Pons (tissue), 1 donor: ENCODE data around the gene CEP131.

Experiments used
- DNase-seq: peaks from one replicate; pipeline ENCODE4 v3.0.0-alpha.2; 2016; ENCODE audit warnings: low spot score

Gene CEP131

DNA sequence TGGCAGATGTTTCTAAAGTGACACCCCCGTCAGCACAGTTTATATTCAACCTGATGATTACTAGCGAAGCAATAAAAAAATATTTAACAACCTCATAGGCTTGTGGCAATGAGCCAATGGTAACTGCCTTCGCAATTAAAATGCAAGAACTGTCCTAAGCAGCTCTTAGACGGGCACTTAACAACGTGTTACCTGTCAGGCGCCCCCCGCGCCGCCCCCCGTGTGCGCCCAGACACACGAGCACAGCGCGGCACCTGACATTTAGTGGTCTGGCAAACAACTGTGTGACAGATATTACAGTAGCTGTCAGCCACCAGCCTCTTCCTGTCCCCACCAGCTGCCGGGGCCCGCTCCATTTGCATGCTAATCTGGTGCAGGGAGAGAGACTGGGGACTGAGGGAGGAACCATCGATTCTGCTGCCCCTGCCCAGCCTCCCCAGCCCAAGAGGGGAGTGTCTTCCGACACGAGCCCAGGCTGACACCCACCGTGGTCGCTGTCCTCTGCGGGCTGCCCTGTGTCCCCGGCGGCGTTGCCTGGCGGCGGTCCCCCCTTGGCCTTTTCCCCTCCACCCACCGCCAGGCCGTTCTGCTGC, 29.0 kb upstream of the CEP131 start:
- DNase-seq = no peak

DNA sequence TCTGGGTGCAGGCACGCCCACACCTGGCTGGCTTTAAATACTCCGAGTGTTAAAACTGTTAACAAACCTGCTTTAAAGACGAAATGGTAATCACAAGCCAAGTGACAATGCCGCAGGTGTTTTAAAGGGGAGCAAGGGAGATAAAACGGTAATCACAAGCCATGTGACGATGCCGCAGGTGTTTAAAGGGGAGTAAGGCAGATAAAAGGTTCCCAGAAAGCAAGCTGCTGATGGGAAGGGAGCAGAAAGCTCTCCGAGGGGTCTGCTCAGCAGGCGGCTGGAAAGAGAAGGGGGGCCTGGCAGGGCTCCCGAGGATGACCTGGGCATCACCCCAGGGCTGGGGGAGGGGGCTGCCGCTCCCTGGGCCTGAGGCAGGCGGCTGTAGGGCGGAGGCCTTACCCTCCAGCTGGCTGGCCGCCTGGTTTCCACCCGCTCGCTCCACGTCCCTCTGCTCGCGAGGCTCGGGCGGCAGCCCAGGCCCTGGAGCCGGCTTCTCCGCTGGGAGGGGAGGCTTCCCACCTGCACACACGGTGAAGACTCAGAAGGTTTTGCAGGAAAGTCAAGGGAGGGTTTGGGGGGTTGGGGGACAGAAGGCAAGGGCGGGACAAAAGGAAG, 28.4 kb upstream of the CEP131 start:
- DNase-seq = no peak

DNA sequence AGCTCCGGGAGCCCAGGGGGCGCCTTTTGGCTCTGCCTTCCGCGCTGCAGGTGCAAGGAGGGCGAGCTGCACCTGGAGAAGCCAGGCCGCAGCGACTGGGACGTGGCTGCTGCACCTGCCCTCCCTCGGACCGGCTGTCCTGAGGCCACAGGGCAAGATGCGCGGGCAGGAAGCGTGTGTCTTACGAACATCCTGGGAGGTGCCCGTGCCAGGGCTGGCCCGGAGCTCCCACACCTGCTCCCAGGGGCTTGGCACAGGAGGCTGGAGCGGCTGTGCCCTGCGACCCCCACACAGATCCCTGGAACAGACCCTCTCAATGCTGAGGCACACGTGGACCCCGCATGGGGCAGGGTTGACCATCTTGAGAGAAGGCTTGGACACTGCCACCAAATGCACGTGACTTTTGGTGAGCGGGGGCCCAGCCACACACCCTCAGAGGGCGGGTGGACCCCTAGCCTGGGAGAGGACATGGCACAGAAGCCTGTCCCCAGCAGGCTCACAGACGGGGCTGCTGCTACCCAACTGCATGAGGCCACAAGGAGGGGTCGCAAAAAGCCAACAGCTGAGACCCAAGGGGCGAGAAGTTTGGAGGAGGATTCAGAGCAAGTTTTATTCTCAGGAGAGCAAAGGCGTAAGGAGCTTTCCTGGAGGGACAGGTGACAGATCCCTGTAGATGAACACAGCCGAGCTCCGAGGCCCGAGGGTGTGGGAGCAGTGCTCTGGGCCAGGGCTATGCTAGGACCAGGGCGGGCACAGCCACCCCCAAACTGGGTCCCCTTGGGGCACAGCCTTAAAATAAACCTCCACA, 27.7 kb upstream of the CEP131 start:
- no peak for DNase-seq

DNA sequence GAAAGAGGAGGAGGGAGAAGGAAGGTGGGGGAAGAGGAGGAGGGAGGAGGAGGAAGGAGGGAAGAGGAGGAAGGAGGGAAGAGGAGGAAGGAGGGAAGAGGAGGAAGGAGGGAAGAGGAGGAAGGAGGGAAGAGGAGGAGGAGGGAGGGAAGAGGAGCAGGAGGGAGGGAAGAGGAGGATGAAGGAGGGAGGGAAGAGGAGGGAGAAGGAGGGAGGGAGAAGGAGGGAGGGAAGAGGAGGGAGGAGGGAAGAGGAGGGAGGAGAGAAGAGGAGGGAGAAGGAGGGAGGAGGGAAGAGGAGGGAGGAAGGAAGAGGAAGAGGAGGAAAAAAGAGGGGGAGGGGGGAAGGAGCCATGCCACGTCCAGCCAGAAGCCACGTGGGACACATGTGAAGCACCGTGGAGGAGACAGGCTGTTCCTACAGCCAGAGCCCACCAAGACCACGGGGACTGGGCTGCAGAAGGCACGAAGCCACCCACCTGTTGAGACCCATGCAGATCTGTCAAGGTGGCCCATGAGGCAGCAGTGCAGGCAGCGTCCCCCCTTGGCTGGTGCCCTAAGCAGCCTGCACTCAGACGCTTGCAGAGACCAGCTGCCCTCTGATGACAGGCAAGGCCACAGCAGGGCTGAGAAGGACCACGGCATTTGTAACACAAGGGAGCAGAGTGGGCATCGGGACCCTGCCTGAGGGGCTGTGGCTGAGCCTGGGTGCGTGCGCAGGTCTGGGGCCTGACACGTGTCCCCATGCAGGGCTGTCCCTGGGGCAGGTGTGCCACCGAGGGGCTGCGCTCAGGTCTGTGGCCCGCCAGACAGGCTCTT, 26.7 kb upstream of the CEP131 start:
- no peak for DNase-seq

DNA sequence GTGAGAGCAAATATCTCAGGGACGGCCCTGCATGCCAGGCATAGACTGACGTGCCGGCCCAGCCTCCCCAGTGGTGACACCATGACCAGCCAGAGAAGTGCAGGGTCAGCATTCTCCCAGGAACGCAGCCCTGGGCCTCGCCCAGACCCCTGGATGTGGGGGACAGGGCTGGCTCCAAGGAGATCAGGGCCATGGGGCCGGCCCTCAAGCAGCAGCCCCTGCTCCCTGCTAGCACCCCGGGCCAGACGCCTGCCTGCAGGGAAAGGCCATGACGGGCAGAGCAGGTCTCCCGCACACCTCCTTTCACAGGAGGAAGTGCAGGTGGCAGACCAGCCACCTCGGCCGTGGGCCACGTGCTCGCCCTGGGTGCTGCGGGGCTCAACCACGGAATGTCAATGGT, 25.9 kb upstream of the CEP131 start:
- DNase-seq = no peak

DNA sequence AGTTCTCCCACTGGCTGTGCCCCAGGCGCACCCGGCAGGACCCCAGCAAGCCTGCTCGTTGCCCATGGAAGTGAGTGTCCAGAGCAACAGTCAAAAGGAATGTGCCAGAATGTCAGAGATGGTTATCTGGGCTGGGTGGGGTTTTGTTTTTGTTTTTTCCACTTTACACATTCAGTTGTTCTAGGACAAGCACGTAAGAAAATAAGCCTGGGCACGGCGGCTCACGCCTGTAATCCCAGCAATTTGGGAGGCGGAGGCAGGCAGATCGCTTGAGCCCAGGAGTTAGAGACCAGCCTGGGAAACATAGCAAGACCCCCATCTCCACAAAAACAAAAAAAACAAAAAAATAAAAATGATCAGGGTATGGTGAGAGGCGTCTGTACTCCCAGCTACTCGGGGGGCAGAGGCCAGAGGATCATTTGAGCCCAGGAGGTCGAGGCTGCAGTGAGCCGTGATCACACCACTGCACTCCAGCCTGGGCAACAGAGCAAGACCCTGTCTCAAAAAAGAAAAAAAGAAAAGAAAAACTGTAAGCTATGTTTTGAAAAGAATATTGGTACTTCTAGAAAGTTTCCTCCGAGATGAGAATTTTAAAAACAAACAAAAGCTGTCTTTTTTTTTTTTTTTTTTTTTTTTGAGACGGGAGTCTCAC, 24.7 kb upstream of the CEP131 start:
- no peak for DNase-seq

DNA sequence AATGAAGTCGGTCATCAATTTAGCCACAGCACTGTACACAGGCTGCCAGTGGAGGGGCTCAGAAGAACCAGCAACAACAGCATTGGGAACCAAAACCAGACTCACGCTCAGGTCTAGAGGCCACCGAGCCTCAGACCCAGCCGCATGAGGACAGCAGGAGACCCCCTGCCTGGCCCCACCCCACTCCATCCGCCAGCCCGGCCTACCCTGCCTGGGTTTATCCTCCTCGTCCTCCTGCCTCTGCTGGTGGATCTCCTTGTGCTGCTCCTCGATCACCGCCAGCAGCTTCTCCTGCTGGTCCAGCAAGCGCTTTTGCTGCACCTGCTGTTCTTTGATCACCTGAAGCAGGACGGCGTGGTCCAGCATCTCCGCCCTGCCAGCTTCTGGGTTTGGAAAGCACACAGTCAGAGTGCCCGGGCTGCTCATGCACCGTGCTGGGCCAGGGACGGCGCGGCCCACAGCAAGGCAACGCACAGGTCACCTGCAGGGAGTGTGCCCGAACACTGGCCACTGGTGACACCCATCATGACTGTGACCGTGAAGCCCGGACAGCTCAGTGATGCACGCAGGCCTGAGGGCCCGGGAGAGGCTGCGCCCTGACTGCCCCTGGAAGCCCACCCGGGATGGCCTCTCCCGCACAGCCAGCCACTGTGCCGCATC, 24.0 kb upstream of the CEP131 start:
- DNase-seq = no peak

DNA sequence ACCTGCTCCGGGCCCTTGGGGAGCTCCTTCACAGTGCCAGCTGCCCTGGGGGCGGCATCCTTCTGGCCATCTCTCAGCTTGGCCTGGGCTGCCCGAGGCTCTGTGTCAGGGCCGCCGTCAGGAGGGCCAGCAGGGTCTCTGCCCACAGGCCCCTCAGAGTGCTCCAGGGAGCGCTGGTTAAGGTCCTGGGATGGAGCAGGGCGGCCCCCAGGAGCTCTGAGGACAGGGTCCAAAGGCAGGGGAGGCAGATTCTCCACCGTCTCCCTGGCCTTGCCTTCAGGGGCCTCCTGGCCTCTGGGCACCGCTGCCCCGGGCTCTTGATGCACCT, 23.5 kb upstream of the CEP131 start:
- no peak for DNase-seq

DNA sequence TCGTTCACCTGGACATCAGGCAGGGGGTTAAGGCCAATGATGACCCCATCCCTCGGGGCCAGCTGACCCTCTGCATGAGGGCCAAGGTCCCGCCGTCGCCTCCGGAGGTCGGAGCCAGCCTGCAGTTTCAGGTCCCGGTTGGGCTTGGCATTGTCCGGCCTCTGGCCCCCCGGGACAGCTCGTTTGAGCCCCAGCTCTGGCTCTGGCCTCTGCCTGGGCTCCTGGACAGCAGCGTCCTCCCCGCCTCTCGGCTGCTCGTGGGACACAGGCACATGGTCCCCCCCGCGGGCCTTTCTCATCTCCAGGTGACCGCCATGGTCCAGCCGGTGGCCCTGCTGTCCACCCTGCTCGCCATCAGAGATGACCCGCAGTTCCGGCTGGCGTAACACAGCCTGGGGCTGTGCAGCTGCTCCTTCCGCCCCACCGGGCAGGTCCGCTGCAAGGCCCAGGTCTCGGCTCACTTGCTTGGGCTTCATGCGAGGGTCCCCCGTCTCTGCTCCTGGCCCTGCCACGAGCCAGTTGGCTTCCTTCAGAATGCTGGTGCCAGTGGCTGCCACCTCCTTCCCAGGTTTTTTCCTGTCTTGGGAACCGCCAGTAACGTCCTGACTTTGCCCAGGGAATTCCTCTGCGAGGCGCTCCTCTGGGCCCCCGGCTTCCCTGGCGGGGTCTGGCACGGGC, 23.0 kb upstream of the CEP131 start:
- no peak for DNase-seq

DNA sequence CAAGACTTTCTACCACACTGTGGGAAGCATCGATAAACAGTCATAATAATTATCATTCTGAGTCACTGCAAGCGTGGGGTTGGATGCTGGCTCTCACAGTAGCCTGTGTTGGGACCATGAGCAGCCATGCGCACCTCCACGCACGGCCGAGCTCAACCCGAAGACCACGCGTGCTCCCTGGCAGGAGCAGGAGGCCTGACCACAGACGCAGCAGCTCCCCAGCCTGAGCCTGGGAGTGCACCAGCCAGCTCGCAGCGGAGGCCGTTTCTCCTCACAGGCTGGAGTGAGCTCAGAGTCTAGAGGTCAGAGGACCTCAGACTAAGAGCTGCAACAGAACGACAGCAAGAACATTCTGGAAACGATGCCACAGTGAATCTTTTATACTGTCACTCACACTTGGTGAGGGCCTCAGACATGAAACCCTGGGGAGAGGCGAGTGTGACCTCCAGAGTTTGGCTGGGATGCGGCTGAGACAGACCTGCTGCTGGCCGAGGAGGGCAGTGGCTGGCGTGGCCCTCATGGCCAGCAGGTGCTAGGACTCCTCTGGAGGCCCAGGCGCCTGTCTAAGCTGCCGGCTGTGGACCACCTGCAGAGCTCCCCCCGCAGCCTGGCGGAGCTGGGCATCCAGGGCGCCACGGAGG, 22.4 kb upstream of the CEP131 start:
- DNase-seq = no peak

DNA sequence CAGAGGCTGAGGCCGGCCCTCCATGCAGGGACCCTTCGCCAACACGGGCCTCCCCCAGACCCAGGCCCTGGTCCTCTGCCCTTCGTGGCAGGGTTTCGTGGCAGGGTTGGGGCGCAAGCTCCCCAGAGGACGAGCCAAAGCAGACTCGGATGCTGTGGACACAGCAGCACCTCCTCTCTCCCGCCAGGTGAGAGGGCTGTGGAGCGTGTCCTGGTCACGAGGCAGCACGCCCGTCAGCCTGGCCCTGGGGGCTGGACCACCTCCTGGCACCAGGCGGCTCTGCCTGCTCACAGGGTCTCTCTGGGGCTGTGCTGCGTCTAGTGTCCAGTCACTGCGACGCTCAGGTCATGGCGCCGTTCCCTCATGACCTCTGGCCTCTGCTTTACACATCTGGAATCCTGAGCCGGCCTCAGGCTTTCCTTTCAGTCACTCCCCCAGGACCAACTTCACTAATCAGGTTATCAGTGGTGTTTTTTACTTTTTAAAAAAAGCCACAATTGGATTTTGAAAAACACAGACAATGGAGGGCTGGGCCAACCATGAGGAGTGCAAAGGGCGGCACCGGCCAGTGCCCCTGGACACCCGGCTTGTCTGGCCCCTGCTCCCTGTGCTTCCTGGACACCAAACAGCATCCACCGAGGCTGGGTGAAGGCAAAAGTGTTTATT, 21.7 kb upstream of the CEP131 start:
- DNase-seq = no peak

DNA sequence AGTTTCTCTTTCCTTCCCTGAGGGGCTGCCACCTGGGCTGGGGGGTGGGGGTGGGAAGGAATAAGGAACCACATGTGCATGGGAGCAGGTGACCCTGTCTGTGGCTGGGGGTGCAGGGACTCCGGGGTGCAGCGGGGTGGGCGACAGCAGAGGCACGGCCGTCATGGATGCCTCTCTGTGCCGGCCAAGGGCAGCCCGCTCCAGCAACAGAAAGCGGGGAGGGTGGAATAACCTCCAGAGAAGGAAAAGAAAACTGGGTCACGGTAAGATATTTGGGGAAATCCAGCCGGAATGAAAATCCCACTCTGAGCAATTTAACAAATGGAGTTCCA, 20.5 kb upstream of the CEP131 start:
- no peak for DNase-seq

DNA sequence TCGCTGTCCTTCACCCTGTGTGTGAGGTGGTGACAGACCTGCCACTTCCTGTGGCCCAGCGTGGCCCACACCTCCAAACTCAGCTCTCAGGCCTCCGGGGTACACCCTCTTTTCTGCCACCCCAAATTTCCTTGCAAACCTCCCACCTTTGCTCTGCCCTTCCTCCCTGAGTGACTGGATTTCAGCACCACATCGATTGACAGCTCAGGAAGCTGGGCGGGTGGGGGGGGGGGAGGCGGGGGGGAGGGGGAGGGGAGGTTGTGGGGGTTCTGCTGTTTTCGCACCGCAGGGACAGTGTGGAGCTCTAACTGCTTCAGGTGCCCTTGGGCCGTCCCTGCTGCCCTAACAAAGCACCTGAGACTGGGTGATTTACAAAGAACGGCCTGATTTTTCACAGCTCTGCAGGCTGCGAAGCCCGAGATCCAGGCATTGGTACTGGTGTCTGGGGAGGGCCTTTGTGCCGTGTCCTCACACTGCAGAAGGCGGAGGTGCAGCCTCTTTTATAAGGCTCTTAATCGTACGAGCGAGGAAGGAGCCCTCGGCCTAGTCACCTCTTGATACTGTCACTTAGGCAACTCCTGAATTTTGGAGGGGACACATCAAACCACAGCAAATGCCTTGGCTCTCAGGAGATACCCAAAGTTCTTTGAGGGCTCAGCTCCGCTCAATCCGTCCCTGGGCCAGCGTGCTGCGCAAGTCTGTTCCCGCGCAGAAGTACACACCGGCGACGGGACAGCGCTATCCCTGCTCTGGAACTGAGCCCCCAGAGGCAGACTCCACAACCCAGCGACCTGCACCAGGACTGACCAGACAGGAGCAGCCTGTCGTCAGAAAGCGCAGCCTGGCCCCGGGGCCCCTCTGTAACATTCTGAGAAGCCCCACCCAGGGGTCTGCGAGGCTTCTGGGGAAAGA, 19.9 kb upstream of the CEP131 start:
- DNase-seq = no peak

DNA sequence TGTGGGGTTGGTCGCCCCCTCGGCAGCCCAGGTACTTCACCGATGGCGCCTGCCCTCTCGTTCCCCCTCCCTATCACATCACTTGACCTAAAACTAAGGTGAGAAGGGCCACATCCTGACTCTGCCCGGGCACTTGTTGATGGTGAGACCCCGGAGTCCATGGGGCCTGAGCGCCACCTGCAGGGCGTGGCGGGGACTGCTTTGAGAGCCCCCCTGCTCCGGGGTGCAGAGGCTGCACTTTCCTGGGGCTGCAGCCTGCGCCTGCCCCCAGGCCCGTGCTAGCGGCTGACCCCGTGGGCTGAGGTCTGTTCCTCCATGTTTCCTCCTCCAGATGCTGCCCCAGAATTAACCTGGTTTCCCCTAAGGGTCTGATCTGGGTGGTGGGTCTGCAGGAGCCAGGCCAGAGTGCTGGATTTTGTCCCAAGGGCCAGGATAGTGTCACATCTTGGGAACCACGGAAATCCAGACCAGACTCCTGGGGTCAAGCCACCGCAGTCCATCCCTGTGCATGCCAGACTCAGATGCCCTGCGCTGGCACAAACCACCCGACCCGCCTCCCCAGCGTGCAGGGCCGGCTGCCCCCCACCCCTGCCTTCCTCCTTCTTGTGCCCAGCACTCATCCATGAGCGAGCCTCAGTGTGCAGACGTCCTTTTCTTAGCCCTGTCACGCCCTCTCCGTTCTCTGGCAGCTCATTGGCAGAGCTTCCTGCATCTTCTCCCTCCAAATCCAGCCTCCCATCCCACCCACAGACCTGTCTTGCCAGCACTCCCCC, 19.1 kb upstream of the CEP131 start:
- no peak for DNase-seq

DNA sequence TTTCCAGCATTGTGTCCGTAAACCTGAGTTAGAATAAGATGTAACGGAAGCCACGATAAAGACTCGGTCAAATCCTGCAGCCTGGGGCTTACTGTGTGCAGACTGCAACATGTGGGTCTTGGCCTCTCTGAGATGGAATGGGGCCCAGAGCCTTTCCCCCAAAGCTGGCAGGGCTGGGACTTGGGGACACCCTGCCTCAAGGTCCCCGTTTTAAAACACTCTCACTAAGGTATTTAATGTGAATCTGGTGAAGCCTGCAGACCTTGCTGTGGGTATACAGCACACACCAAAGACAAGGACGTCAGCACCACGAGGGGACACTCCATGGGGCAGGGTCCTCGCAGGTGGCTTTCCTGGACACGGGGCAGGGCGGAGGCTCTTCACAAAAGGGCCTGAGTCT, 18.4 kb upstream of the CEP131 start:
- DNase-seq = no peak

DNA sequence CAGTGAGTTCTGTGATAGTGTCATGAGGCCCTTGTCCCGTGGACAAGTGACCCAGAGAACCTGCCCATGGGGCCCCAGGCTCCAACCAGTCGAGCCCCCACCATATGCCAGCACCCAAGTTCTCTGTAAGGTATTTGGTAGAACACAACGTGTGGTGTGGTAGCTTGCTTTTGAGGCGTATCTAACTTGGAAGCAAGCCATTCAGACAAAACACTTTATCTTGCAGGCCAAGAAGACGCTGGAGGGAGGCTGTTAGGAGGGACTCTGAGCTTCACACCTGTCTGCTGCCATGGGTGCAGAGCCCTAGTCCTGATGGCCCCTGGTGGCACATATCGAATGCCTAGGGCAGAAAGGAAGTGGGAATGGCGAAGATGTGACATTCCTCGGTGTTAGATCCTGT, 18.0 kb upstream of the CEP131 start:
- no peak for DNase-seq

DNA sequence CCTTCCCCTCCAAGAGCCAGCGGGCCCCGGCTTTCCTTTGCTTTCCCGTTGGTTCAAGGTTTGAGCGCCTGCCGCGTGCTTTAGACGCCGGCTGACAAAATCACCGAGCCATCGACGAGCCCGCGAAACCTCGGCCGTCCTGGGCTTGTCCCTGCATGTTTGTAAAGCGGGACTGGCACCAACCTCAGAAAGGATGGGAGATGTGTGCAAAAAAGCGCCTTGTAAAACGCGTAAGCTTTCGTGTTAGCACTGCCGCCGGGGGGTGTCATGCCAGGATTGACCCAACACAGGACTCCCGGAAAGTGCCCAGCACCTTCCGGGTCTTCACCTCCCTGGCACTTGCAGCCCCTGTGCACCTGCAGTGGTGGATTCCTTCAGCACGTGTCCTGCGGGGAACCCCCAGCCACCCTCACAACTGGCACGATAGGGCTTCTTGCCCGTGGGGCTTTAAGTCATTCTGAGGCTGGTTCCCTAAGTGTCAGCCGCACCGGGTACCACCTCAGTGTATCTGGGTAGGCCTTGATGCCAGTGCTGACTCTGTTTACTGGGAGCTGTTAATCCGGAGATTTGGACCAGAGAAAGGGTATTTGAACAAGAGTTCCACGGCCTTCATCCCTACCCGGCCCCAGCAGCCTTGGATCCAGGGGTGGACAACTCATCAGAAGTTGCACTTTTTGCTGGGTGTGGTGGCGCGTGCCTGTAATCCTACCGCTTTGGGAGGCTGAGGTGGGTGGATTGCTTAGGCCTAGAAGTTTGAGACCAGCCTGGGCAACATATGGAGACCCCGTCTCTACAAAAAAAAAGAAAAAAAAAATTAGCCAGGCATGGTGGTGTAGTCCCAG, 17.2 kb upstream of the CEP131 start:
- DNase-seq = no peak
